ENCODE measurements around the gene HAO2.

DNA sequence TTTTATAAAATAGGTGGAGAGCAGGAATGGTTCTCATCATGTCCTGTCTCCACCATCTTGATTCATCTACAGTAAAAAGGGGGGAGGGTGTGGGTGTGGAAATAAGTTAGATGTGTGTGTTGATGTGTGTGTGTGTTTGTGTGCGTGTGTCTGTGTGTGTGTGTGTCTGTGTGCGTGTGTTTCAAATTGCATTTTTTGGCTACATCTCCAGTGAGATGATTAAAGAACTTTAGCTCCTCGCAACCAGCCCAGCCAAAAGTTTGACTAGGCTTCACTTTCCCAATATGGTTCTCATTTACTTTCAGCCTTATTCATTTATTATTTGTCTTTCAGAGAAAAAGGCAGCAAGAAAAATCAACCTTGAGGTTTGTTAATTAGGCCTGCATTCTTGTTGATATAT, 14.7 kb upstream of the HAO2 start:
- TF ChIP-seq, protein P1, sequence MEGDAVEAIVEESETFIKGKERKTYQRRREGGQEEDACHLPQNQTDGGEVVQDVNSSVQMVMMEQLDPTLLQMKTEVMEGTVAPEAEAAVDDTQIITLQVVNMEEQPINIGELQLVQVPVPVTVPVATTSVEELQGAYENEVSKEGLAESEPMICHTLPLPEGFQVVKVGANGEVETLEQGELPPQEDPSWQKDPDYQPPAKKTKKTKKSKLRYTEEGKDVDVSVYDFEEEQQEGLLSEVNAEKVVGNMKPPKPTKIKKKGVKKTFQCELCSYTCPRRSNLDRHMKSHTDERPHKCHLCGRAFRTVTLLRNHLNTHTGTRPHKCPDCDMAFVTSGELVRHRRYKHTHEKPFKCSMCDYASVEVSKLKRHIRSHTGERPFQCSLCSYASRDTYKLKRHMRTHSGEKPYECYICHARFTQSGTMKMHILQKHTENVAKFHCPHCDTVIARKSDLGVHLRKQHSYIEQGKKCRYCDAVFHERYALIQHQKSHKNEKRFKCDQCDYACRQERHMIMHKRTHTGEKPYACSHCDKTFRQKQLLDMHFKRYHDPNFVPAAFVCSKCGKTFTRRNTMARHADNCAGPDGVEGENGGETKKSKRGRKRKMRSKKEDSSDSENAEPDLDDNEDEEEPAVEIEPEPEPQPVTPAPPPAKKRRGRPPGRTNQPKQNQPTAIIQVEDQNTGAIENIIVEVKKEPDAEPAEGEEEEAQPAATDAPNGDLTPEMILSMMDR (IDR thresholded peaks at IDR 0.05 in 8 of 11, conservative IDR thresholded peaks at IDR 0.05 in 3 of 11) = no peak
- TF ChIP-seq POLR2A (IDR thresholded peaks at IDR 0.05) (no peak), POLR2AphosphoS5 (IDR thresholded peaks at IDR 0.05) (no peak)
